Measurements from ENCODE around the gene SMARCA4. TPM values are rescaled to one million over a fixed set of nuclear protein-coding genes. Genes with fewer than 3 reads are reported as not detected.

Gene SMARCA4
- polyA plus RNA-seq, 6 donors from 2014 or later = 4.1 to 21.9 (median 7.2) TPM

DNA sequence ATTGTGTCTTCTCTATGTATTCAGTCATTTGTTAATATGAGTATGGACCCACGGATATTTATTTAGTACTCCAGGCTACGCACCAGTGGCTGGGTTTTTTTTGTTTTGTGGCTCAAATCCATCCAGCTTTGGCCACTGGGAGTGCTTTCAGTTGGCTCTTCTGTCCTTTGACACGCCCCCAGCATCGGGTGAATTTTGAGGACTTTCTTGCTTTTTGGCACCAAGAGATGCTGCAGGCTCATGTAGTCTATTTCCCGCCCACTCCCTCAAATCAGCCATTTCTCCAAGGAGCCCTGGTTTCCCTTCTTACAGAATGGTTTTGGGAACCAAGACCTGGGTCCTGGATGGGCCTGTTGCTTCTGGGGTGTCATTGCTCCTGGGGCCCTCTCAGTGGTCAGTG is 55.8 kb downstream of the SMARCA4 start:
- no peaks in the 10 kb centered on the region for H3K27me3 Mint-ChIP-seq
- H3K36me3 Mint-ChIP-seq = peaks cover 22 to 43% of the 10 kb centered on the region in 2 donors
- H3K27ac Mint-ChIP-seq = peak overlapping the region in 1 of 6 donors; percentile 24
- ATAC-seq (ENCODE audit: low read depth in 2 of 2) (no peak), DNase-seq (no peak)
- H3K4me1 Mint-ChIP-seq = peaks cover 0 to 7% (median 5%) of the 10 kb centered on the region in 3 donors
- no peak overlapping the region for H3K4me3 Mint-ChIP-seq
- H3K9me3 Mint-ChIP-seq = no peaks in the 10 kb centered on the region

DNA sequence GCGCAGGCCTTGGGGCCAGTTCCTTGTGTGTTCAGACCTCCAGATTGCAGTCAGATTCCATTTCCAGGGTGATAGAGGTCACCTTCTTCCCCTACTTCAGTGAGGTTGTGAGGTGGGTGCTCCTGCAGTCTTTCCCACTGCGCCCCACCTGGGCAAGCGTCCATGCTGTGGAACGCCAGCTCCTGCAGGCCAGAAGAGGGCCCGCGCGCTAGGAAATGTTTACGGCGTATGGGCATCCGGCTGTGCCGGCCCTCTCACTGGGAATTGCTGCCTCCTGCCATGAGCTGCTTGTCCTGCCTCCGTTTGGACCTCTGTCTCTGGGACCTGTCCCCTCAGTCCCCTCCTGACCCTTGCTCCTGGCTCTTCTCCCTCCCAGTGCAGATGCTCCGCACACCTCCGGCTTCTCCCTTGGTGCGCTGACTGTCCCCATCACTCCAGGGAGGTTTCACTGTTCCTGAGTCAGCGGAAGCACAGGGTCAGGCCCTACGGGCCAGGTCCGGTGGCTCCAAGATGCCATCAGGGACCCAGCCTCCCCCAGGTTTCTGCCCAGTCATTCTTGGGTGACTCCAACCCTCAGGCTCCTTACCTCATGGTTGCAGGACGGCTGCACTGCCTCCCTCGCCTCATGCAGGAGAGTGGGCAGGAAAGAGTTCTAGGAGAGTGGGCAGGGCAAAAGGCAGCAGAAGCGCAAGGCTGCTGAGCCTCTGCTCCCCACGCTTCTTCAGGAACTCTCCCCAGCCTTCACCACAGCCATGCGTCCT is 56.6 kb downstream of the SMARCA4 start:
- no peak for DNase-seq
- Mint-ChIP-seq H3K27ac (peak overlapping the region in 1 of 6 donors; percentile 30), H3K9me3 (no peaks in the 10 kb centered on the region), H3K27me3 (no peaks in the 10 kb centered on the region), H3K4me1 (peaks cover 0 to 7% (median 5%) of the 10 kb centered on the region in 3 donors), H3K4me3 (no peak overlapping the region), H3K36me3 (peaks cover 24 to 41% of the 10 kb centered on the region in 2 donors)
- ATAC-seq (ENCODE audit: low read depth in 2 of 2) = no peak

DNA sequence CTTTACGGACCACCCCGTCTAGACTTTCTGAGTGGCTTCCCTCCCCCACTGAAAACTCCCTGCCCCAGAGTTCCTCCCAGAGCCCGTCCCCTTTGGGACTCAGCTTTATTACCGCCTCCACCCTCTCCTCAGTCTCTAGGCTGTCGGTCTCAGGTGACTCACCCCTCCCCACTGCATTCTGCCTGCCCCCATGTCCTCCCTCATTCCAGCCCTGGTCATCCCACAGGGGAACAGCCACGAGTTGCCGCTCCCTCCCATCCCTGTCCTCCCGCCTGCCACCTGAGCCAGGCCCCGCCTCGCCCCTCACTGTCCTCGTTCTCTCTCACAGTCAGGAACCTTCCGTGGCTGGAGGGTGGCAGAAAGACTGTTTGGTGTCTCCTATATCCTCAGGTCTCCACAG is 57.3 kb downstream of the SMARCA4 start:
- DNase-seq = no peak
- H3K36me3 Mint-ChIP-seq = peaks cover 23 to 34% of the 10 kb centered on the region in 2 donors
- peaks cover 0 to 7% (median 5%) of the 10 kb centered on the region in 3 donors for H3K4me1 Mint-ChIP-seq
- no peaks in the 10 kb centered on the region for H3K9me3 Mint-ChIP-seq
- H3K27me3 Mint-ChIP-seq = no peaks in the 10 kb centered on the region
- no peak overlapping the region for H3K4me3 Mint-ChIP-seq
- no peak overlapping the region for H3K27ac Mint-ChIP-seq
- ATAC-seq (ENCODE audit: low read depth in 2 of 2) = no peak

DNA sequence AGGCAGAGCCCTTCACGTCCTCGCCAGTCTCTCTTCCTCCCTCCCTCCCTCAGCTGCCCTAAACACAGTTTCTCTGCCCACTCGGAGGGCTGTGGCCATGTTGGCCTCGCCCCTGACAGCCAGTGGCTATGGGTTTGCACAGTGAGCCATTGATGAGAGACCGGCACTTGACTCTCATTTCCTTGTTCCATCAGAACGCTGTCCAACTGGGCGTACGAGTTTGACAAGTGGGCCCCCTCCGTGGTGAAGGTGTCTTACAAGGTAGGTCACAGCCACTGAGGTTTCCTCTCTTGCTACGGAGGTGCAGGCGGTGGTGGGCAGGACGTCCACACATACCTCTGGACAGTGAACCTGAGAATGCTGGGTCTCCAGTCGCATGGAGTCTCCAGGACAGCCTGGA is 57.9 kb downstream of the SMARCA4 start:
- no peaks in the 10 kb centered on the region for H3K9me3 Mint-ChIP-seq
- H3K27me3 Mint-ChIP-seq = no peaks in the 10 kb centered on the region
- H3K36me3 Mint-ChIP-seq = peaks cover 21 to 31% of the 10 kb centered on the region in 2 donors
- DNase-seq (no peak), ATAC-seq (ENCODE audit: low read depth in 2 of 2) (no peak)
- H3K4me3 Mint-ChIP-seq = no peak overlapping the region
- H3K27ac Mint-ChIP-seq = peak overlapping the region in 1 of 6 donors; percentile 87
- H3K4me1 Mint-ChIP-seq = peaks cover 0 to 7% (median 5%) of the 10 kb centered on the region in 3 donors

DNA sequence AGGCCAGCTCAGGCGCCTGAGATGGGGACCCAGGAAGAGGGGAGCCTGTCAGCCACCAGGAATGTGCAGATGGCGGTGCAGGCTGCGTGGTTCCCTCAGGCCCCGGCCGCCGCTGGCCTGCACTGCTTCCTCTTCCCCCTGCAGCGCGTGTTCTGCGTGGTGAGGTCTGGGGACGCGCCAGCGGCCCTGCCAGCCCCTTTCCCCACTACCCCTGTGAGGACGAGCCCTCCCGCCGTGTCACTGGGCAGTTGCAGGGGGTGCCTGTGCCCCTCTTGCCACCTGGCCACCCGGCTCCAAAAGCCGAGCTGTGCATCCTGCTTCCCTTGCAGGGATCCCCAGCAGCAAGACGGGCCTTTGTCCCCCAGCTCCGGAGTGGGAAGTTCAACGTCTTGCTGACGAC is 58.4 kb downstream of the SMARCA4 start:
- no peak overlapping the region for H3K27ac Mint-ChIP-seq
- H3K9me3 Mint-ChIP-seq = no peaks in the 10 kb centered on the region
- no peak overlapping the region for H3K4me3 Mint-ChIP-seq
- H3K36me3 Mint-ChIP-seq = peaks cover 21 to 29% of the 10 kb centered on the region in 2 donors
- H3K4me1 Mint-ChIP-seq = peaks cover 0 to 7% (median 5%) of the 10 kb centered on the region in 3 donors
- H3K27me3 Mint-ChIP-seq = no peaks in the 10 kb centered on the region
- ATAC-seq (ENCODE audit: low read depth in 2 of 2) = no peak
- no peak for DNase-seq

DNA sequence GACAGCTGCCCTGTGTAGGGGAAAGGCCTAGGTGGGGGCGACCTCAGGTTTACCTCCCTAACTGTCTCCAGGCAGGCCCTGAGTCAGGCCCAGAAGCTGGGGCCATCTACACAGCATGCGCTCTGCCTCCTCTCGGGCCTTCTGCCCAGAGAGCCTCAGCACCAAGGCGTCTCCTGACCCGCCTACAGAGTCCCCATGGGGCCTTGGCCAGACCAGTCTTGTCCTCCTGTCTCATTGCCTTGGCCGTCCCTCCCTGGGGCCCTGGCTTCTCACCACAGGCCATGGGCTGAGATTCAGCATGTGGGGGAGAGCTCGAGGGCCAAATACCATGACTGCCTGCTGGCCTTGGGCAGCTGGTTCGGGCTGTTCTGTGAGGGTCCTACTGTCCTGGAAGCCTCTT is 59.0 kb downstream of the SMARCA4 start:
- peaks cover 21 to 23% of the 10 kb centered on the region in 2 donors for H3K36me3 Mint-ChIP-seq
- no peak overlapping the region for H3K4me3 Mint-ChIP-seq

DNA sequence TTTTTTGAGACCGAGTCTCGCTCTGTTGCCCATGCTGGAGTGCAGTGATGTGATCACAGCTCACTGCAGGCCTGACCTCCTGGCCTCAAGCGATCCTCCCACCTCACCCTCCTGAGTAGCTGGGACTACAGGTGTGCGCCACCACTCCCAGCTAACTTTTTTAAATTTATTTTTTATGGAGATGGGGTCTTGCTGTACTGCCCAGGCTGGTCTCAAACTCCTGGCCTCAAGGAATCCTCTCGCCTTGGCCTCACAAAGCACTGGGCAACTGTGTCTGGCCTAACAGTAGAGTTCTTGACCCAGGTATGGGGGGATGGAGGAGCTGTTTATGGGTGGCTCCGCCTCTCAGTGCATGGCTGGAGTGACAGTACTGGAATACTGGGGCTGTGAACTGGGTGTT is 59.6 kb downstream of the SMARCA4 start:
- H3K4me3 Mint-ChIP-seq = no peak overlapping the region
- ATAC-seq (ENCODE audit: low read depth in 2 of 2) (no peak), DNase-seq (no peak)
- H3K27ac Mint-ChIP-seq = no peak overlapping the region
- peaks cover 19 to 23% of the 10 kb centered on the region in 2 donors for H3K36me3 Mint-ChIP-seq
- peaks cover 0 to 7% (median 5%) of the 10 kb centered on the region in 3 donors for H3K4me1 Mint-ChIP-seq
- no peaks in the 10 kb centered on the region for H3K27me3 Mint-ChIP-seq
- no peaks in the 10 kb centered on the region for H3K9me3 Mint-ChIP-seq

More for the DNA sequence above, 59.0 kb downstream of the SMARCA4 start:
- H3K4me1 Mint-ChIP-seq = peaks cover 0 to 7% (median 5%) of the 10 kb centered on the region in 3 donors
- H3K27ac Mint-ChIP-seq = no peak overlapping the region
- DNase-seq (no peak), ATAC-seq (ENCODE audit: low read depth in 2 of 2) (no peak)
- H3K9me3 Mint-ChIP-seq = no peaks in the 10 kb centered on the region
- H3K27me3 Mint-ChIP-seq = no peaks in the 10 kb centered on the region

DNA sequence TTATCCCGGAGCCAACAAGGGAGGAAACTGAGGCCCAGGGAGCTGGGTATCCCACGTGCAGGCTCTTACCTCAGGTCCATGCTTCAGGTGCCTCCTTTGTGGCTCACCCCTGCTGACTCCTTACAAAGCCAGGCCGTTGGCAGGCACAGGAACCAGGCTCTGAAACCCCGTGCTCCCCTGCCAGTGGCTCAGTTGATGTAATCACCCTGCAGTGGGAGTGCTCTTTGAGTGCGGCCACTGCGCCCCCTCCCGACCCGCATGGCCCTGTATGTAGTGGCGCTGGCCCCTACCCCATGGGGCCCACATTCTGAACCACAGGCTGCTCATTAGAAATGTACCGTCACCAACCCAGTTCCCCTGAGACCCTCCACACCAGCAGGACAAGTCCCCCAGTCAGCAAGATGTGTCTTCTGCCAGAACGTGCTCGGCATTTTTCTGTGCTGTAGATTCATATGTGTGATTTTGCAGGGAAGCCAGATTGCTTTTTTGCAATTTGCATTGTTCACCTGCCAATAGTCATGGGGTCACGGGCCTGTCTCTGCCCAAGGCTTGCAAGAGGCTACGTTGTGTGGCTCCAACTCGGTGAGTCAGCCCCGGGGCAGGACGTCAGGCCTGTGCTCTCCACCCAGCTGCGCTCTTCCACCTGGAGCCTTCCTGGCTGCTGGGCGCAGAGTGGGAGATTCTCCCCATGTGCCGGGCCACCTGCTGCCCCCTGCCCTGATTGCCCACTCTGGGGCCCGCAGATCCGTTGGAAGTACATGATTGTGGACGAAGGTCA is 60.3 kb downstream of the SMARCA4 start:
- no peak for ATAC-seq (ENCODE audit: low read depth in 2 of 2)
- peaks cover 22 to 25% of the 10 kb centered on the region in 2 donors for H3K36me3 Mint-ChIP-seq
- DNase-seq = no peak
- peak overlapping the region in 1 of 6 donors; percentile 47 for H3K27ac Mint-ChIP-seq
- peaks cover 0 to 7% (median 5%) of the 10 kb centered on the region in 3 donors for H3K4me1 Mint-ChIP-seq
- H3K27me3 Mint-ChIP-seq = no peaks in the 10 kb centered on the region
- H3K9me3 Mint-ChIP-seq = no peaks in the 10 kb centered on the region
- peak overlapping the region in 1 of 8 donors; percentile 60 for H3K4me3 Mint-ChIP-seq

DNA sequence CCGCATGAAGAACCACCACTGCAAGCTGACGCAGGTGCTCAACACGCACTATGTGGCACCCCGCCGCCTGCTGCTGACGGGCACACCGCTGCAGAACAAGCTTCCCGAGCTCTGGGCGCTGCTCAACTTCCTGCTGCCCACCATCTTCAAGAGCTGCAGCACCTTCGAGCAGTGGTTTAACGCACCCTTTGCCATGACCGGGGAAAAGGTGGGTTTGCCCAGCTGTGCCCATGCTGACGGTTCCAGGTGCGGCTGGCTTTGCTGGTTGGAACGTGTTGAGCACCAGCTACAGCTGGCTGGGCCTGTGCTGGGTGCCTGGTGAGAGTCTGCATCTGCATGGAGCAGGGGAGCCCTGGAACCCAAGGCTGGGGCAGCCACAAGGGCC is 60.9 kb downstream of the SMARCA4 start:
- H3K27ac Mint-ChIP-seq = no peak overlapping the region
- DNase-seq (no peak), ATAC-seq (ENCODE audit: low read depth in 2 of 2) (no peak)
- peaks cover 19 to 22% of the 10 kb centered on the region in 2 donors for H3K36me3 Mint-ChIP-seq
- H3K27me3 Mint-ChIP-seq = no peaks in the 10 kb centered on the region
- H3K4me1 Mint-ChIP-seq = peaks cover 0 to 7% (median 5%) of the 10 kb centered on the region in 3 donors
- H3K4me3 Mint-ChIP-seq = no peak overlapping the region
- no peaks in the 10 kb centered on the region for H3K9me3 Mint-ChIP-seq

DNA sequence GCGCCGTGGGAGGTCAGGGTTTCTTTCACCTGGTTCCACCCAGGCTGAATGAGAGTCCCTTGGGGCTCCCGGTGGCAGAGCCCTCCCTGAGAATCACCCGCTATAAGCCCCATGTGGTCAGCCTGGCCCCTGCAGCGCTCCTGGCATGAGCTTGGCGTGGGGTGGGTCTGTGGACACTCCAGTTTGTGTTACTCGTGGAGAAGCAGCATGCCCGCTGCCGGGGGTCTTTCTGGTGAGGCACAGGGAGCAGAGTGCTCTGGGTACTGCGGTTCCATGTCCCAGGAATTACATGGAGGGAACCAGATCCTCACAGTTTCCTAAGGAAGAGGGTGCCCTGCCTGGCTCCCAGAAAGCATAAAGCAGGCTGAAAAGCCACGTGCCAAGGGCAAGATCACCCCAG is 62.2 kb downstream of the SMARCA4 start:
- H3K36me3 Mint-ChIP-seq = peaks cover 17 to 22% of the 10 kb centered on the region in 2 donors

DNA sequence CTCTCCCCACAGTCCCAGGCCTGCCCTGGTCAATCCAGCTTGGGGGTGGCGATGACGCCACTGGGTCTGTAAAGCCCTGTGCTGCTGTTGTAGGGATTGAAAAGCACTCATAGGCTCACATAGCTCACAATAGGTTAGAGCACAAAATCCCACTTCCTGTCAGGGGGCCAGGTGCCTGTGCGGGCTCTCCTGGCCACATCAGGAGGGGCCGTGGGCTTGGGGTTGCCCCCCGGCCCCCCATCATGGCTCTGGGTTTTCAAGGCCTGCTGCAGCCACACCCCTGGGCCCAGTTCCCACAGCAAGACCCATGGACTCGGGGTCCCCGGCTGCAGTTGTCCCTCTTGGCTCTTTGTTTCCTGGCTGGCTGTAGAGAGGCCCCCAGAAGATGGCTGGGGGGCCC is 62.9 kb downstream of the SMARCA4 start:
- no peaks in the 10 kb centered on the region for H3K9me3 Mint-ChIP-seq
- H3K4me1 Mint-ChIP-seq = peaks cover 0 to 5% (median 1%) of the 10 kb centered on the region in 3 donors
- H3K27me3 Mint-ChIP-seq = no peaks in the 10 kb centered on the region
- H3K4me3 Mint-ChIP-seq = no peak overlapping the region
- DNase-seq (no peak), ATAC-seq (ENCODE audit: low read depth in 2 of 2) (no peak)
- peak overlapping the region in 1 of 6 donors; percentile 24 for H3K27ac Mint-ChIP-seq
- H3K36me3 Mint-ChIP-seq = peaks cover 15 to 17% of the 10 kb centered on the region in 2 donors

More for the DNA sequence above, 62.2 kb downstream of the SMARCA4 start:
- Mint-ChIP-seq H3K4me3 (no peak overlapping the region), H3K9me3 (no peaks in the 10 kb centered on the region), H3K27ac (no peak overlapping the region), H3K4me1 (peaks cover 0 to 7% (median 5%) of the 10 kb centered on the region in 3 donors), H3K27me3 (no peaks in the 10 kb centered on the region)
- ATAC-seq (ENCODE audit: low read depth in 2 of 2) = no peak
- no peak for DNase-seq

DNA sequence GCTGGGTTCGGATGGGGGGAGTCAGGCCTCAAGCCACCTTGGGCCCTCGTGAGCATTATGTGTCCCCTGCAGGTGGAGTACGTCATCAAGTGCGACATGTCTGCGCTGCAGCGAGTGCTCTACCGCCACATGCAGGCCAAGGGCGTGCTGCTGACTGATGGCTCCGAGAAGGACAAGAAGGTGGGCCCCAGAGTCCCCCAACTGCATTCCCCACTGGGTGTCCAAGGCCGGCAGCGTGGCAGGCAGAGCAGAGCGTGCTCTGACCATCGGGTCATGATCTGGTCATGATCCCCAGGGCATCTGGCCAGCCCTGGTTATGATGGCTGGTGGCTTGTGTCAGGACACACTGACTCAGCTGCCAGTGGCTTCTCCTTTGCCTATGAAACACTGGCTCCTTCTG is 63.4 kb downstream of the SMARCA4 start:
- H3K27ac Mint-ChIP-seq = no peak overlapping the region
- ATAC-seq (ENCODE audit: low read depth in 2 of 2) (no peak), DNase-seq (no peak)
- H3K4me3 Mint-ChIP-seq = no peak overlapping the region
- H3K9me3 Mint-ChIP-seq = no peaks in the 10 kb centered on the region
- peaks cover 0 to 5% (median 0%) of the 10 kb centered on the region in 3 donors for H3K4me1 Mint-ChIP-seq
- peaks cover 17 to 18% of the 10 kb centered on the region in 2 donors for H3K36me3 Mint-ChIP-seq
- H3K27me3 Mint-ChIP-seq = no peaks in the 10 kb centered on the region

DNA sequence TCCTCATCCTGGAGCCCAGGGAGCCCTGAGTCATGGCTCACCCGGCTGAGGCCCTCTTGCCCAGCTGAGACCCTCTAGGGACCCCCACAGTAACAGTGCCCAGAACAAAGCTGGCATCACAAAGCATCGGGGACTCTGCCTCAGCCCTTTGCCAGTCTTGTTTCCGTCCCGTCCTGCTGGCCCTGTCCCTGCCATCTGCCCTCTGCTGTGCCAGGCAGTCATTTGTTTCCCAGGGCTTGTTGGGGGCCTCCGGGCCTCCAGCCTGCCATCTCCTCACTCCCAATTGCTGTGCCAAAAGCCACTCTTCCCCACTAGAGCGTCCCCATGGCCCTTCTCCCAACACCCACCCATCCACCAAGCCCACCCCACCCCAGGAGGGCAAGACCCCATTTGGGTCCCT is 64.2 kb downstream of the SMARCA4 start:
- H3K9me3 Mint-ChIP-seq = no peaks in the 10 kb centered on the region
- H3K4me1 Mint-ChIP-seq = peaks cover 0 to 1% (median 0%) of the 10 kb centered on the region in 3 donors
- ATAC-seq (ENCODE audit: low read depth in 2 of 2) (no peak), DNase-seq (no peak)
- H3K27me3 Mint-ChIP-seq = no peaks in the 10 kb centered on the region
- H3K36me3 Mint-ChIP-seq = peaks cover 14 to 15% of the 10 kb centered on the region in 2 donors
- no peak overlapping the region for H3K4me3 Mint-ChIP-seq
- H3K27ac Mint-ChIP-seq = no peak overlapping the region

DNA sequence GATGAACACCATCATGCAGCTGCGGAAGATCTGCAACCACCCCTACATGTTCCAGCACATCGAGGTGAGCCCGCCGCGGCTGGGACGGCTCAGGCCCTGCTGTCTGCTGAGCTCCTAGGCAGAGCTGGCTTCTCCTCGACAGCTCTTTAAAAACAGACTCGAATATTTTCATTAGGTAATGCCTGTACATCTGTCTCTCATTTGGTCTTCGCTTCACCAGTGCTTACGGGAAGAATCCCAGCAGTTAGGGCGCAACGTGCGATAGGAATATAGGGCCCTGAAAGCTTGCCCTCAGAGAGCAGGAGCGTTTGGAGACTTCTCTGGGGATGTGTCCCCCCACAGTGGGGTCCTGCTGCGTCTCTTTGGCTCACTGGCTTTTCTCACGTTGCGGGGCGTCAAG is 64.6 kb downstream of the SMARCA4 start:
- peaks cover 12 to 19% of the 10 kb centered on the region in 2 donors for H3K36me3 Mint-ChIP-seq
- no peaks in the 10 kb centered on the region for H3K4me1 Mint-ChIP-seq
- H3K4me3 Mint-ChIP-seq = no peak overlapping the region
- H3K27me3 Mint-ChIP-seq = no peaks in the 10 kb centered on the region
- ATAC-seq (ENCODE audit: low read depth in 2 of 2) = no peak
- no peak overlapping the region for H3K27ac Mint-ChIP-seq
- DNase-seq = no peak
- no peaks in the 10 kb centered on the region for H3K9me3 Mint-ChIP-seq
